Neutrophil (primary cell): Measurements from ENCODE around the gene WDR27.

Experiments
- H3K27ac ChIP-seq: fragments of 200-600 bp; sonication (generic); 2 replicates; pipeline ENCODE4 v1.5.1; 2016; ENCODE audit warnings: mild to moderate bottlenecking, moderate library complexity
- H3K27me3 ChIP-seq: fragments of 200-600 bp; sonication (generic); 2 replicates; pipeline ENCODE4 v1.6.0; 2016; ENCODE audit warnings: mild to moderate bottlenecking
- H3K36me3 ChIP-seq: fragments of 200-600 bp; sonication (generic); 2 replicates; pipeline ENCODE4 v1.5.1; 2017
- H3K4me1 ChIP-seq, 2 experiments: fragments of 200-600 bp in 1 of 2; sonication (generic) in 1 of 2; 1 replicate in 1 of 2; 2 replicates in 1 of 2; pipeline versions ENCODE4 v1.5.1 to v1.6.1; 2013 to 2016; ENCODE audit warnings: low read depth in 1 of 2, low read length in 1 of 2, mild to moderate bottlenecking in 1 of 2, moderate library complexity in 1 of 2; ENCODE audit not compliant: control insufficient read depth in 1 of 2, insufficient read depth in 1 of 2
- H3K4me3 ChIP-seq, 2 experiments: fragments of 200-600 bp in 1 of 2; sonication (generic) in 1 of 2; 1 replicate in 1 of 2; 2 replicates in 1 of 2; pipeline ENCODE4 v1.5.1; 2013 to 2016; ENCODE audit warnings: low read depth in 1 of 2, low read length in 1 of 2, mild to moderate bottlenecking in 1 of 2, moderate library complexity in 1 of 2
- H3K9me3 ChIP-seq: fragments of 200-600 bp; sonication (generic); 2 replicates; pipeline ENCODE4 v1.5.1; 2016
- TF ChIP-seq, protein P1 (sequence below): fragments of 200-600 bp; sonication (generic); IDR thresholded peaks from 2 replicates; pipeline ENCODE4 v1.5.1; 2016; ENCODE audit warnings: antibody characterized with exemption

The WDR27 gene

DNA sequence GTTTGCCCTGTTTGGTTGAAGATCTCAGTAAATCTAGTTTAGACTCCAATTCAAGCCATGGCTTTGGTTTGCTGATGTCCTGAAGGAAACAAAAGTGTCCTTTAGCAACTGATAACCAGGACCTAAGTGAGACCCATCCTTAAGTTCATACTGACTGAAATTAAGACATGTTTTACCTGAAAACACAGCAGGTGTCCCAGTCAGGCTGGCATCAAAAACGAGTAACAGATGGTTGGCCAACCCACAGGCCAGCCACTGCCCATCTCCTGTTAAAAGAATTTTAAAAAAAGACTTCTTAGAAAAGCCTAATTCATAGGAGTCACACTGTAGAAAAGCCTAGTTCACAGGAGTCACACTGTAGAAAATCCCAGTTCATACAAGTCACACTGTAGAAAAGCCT lies 58.3 kb downstream of the WDR27 start:
- Histone ChIP-seq H3K9me3 (no peaks in the 10 kb centered on the region), H3K4me3 (no peak overlapping the region), H3K36me3 (no peaks in the 10 kb centered on the region), H3K4me1 (no peaks in the 10 kb centered on the region), H3K27ac (no peak overlapping the region), H3K27me3 (no peaks in the 10 kb centered on the region)
- TF ChIP-seq, protein P1, sequence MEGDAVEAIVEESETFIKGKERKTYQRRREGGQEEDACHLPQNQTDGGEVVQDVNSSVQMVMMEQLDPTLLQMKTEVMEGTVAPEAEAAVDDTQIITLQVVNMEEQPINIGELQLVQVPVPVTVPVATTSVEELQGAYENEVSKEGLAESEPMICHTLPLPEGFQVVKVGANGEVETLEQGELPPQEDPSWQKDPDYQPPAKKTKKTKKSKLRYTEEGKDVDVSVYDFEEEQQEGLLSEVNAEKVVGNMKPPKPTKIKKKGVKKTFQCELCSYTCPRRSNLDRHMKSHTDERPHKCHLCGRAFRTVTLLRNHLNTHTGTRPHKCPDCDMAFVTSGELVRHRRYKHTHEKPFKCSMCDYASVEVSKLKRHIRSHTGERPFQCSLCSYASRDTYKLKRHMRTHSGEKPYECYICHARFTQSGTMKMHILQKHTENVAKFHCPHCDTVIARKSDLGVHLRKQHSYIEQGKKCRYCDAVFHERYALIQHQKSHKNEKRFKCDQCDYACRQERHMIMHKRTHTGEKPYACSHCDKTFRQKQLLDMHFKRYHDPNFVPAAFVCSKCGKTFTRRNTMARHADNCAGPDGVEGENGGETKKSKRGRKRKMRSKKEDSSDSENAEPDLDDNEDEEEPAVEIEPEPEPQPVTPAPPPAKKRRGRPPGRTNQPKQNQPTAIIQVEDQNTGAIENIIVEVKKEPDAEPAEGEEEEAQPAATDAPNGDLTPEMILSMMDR: no peak

DNA sequence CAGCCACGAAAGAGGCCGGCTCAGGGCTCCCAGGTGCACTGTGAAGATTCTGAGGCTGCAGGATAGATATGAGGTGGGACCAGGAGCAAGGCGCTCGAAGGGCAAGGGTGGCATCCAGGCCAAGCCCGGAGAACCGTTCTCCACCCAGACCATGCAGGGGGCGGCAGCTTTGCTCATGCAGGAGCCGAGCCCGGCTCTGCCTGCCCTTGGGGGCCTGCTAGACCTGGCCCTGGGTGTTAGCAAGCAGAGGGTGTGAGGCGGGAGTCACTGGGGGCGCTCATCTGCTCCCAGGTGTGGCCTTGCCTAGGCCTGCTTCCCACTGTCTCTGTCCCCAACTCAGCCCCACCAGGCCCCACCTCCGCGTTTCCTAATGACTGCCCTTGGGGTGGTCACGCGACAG lies 59.4 kb downstream of the WDR27 start:
- Histone ChIP-seq H3K9me3 (no peaks in the 10 kb centered on the region), H3K27ac (no peak overlapping the region), H3K4me1 (no peaks in the 10 kb centered on the region), H3K27me3 (no peaks in the 10 kb centered on the region), H3K36me3 (no peaks in the 10 kb centered on the region), H3K4me3 (no peak overlapping the region)
- TF ChIP-seq, protein P1: no peak

DNA sequence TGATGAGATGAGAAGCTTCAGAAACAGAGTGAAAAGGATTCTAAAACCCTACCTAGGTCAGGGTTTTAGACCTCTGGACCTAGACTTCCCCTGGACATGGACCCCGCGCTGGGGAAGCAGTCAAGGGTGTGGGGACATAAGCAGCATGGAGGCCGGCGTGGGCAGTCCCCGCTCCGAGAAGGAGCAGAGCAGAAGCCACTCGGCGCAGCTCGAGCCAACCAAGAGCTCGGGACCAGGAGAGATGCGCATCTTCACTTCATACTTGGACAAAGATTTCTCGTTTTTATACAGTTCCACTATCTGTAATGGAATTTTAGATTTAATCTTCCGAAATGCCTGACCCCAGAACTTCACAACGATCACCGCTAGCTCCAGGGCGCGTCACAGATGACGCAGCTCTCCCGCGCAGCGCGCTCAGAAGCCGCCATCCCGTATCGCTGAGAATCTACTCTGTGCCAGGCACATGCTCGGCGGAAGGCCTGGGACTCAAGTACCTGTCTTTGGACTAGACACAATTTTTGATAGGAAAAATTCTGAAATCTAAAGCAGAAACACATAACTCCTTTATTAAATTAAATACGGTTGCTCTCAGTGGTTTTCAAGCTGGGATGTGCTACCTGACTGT lies 60.3 kb downstream of the WDR27 start:
- TF ChIP-seq, protein P1: no peak
- no peak overlapping the region for H3K27ac ChIP-seq
- H3K9me3 ChIP-seq: no peaks in the 10 kb centered on the region
- H3K4me1 ChIP-seq: no peaks in the 10 kb centered on the region
- H3K36me3 ChIP-seq: no peaks in the 10 kb centered on the region
- H3K4me3 ChIP-seq: no peak overlapping the region
- no peaks in the 10 kb centered on the region for H3K27me3 ChIP-seq

DNA sequence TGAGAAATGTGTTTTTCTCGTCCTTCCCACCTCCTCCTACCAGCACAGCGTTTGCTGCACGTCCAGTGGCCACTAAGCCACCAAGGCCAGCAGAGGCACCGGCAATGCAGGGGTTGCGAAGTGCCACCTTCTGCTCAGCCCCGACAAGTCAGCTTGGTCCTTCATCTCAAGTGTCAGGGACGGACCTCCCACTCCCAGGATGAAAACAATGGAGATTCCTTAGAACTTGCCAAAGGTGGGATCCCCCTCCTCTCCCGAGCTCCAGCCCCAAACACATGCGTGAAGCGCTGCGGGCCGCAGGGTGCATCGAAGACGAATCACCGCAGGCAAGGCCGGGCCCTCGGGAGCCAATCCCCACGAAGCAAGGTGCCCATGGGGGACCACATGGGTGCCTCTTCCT lies 60.8 kb downstream of the WDR27 start:
- H3K9me3 ChIP-seq: no peaks in the 10 kb centered on the region
- no peak overlapping the region for H3K4me3 ChIP-seq
- H3K27me3 ChIP-seq: no peaks in the 10 kb centered on the region
- TF ChIP-seq, protein P1: no peak
- H3K27ac ChIP-seq: no peak overlapping the region
- H3K36me3 ChIP-seq: no peaks in the 10 kb centered on the region
- H3K4me1 ChIP-seq: no peaks in the 10 kb centered on the region

DNA sequence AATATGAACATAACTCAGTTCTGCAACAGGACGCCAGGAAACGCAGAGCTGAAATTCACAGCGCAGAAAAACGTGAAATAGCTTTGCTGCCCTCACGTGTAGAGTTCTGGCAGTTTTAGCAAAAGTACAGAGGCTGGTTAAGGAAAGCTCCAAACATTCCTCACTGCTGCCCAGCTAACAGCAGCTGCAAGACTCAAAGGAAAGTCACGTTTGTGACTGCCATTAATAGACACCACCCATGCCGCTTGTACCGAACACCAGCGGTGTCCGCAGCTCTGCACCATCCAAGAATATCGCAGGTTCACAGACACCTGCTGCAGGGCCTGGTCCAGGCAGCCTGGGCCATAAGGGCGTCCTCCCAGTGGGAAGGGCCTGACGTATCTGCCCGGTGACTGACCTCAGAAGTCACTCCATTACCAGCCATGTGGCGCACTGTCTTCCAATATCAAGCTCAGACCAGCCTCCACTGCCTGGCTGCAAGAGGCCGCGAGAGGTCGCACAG lies 61.4 kb downstream of the WDR27 start:
- H3K4me3 ChIP-seq: no peak overlapping the region
- H3K27ac ChIP-seq: no peak overlapping the region
- no peaks in the 10 kb centered on the region for H3K9me3 ChIP-seq
- H3K27me3 ChIP-seq: no peaks in the 10 kb centered on the region
- H3K36me3 ChIP-seq: no peaks in the 10 kb centered on the region
- H3K4me1 ChIP-seq: no peaks in the 10 kb centered on the region
- TF ChIP-seq, protein P1: no peak
